Measurements from ENCODE around the gene HINFP.
"Not testable (repeated sequence)": the region's sequence is repeated elsewhere in the genome, so short reads cannot be mapped to it uniquely, and the experiment has no call there.

HINFP gene

DNA sequence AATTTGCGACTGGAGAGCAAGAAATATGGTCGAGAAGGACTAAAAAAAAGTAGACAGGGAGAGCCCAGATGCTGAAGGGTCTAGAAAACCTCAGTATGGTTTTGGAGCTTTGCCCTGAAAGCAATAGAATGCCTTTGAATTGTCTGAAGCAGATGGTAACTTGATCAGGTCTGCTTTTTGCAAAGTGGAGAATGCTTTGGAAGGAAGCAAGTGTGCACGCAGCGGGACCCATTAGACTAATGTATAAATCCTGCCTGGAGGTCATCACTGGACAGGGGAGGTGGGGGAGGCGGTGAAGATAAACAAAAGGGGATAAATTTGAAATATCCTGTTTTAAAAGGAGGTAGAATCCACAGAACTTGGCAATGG lies 757 bp upstream of the HINFP start:
- TF ChIP-seq, protein P1, sequence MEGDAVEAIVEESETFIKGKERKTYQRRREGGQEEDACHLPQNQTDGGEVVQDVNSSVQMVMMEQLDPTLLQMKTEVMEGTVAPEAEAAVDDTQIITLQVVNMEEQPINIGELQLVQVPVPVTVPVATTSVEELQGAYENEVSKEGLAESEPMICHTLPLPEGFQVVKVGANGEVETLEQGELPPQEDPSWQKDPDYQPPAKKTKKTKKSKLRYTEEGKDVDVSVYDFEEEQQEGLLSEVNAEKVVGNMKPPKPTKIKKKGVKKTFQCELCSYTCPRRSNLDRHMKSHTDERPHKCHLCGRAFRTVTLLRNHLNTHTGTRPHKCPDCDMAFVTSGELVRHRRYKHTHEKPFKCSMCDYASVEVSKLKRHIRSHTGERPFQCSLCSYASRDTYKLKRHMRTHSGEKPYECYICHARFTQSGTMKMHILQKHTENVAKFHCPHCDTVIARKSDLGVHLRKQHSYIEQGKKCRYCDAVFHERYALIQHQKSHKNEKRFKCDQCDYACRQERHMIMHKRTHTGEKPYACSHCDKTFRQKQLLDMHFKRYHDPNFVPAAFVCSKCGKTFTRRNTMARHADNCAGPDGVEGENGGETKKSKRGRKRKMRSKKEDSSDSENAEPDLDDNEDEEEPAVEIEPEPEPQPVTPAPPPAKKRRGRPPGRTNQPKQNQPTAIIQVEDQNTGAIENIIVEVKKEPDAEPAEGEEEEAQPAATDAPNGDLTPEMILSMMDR (conservative IDR thresholded peaks at IDR 0.05), result no peak
- TF ChIP-seq ZFX (IDR thresholded peaks at IDR 0.05), result no peak
- H3K27ac ChIP-seq, result peak overlapping the region; percentile 78

DNA sequence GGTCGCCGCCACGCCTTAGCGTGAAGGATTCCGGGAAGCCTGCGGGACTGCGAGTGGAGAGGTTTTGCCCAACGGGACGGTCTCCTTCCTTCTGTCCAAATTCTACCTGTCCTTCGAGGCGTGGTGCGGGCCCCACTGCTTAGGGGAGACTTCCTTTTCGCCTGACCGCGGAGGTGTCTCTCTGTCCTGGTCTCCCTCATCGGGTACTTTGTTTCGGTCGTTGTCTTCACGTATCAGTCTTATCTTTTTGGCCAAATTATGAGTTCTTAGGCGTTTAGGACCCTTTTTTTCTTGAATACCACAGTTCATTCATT lies 388 bp downstream of the HINFP start:
- no peak for TF ChIP-seq ZFX (IDR thresholded peaks at IDR 0.05)
- TF ChIP-seq, protein P1 (conservative IDR thresholded peaks at IDR 0.05), result no peak
- H3K27ac ChIP-seq, result peak overlapping the region; percentile 78

DNA sequence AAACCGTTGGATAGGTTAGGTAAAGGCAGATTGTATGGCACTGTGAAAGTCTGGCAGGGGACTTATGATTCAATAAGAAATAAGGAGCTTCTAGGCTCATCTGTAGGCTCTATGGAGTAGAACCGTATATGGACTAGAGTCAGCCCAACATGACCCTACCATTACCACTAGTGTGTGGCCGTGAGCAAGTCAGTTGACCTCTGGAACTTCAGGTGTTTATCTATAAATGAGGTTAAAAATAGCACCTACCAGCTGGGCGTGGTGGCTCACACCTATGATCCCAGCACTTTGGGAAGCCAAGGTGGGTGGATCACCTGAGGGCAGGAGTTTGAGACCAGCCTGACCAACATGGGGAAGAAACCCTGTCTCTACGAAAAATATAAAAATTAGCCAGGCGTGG lies 4.4 kb downstream of the HINFP start:
- no peak for TF ChIP-seq ZFX (IDR thresholded peaks at IDR 0.05)
- TF ChIP-seq, protein P1 (conservative IDR thresholded peaks at IDR 0.05), result no peak
- no peak overlapping the region for H3K27ac ChIP-seq

DNA sequence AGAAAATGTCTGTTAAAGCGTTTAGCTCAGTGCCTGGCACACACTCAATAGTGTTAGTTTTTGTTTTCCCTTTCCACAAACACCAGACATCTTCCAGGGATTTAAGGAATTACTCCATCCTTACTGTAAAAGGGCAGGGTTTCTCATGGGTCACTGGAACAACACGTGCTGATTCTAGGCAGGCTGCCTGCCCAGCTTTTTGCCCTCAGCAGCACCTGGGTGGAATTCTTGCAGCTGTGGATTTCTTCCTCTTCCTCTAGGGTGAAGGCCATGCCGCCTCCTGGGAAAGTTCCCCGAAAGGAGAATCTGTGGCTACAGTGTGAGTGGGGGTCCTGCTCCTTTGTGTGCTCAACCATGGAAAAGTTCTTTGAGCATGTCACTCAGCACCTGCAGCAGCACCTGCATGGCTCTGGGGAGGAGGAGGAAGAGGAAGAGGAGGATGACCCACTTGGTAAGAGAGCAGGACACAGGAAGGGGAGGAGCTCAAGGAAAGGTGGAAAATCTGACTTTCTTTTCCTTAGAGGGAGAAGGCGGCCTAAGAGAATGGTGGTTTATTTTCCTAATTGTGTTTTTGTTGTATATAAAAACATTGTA lies 5.4 kb downstream of the HINFP start:
- H3K27ac ChIP-seq, result peak overlapping the region; percentile 12; the same call in 1 of the 2 replicates
- TF ChIP-seq, protein P1 (conservative IDR thresholded peaks at IDR 0.05), result no peak

DNA sequence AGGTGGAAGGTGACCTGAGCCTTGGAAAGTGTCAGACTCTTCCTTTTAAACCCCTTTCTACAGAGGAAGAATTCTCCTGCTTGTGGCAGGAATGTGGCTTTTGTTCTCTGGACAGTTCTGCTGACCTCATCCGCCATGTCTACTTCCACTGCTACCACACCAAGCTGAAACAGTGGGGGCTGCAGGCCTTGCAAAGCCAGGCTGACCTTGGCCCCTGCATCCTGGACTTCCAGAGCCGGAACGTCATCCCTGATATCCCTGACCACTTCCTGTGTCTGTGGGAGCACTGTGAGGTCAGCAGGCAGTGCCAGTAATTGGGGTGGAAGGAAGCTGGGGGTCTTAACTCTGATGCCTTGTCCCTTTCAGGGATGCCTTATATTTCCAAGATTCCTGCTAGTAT lies 9.3 kb downstream of the HINFP start:
- TF ChIP-seq, protein P1 (conservative IDR thresholded peaks at IDR 0.05), result no peak
- TF ChIP-seq ZFX (IDR thresholded peaks at IDR 0.05), result no peak
- no peak overlapping the region for H3K27ac ChIP-seq

DNA sequence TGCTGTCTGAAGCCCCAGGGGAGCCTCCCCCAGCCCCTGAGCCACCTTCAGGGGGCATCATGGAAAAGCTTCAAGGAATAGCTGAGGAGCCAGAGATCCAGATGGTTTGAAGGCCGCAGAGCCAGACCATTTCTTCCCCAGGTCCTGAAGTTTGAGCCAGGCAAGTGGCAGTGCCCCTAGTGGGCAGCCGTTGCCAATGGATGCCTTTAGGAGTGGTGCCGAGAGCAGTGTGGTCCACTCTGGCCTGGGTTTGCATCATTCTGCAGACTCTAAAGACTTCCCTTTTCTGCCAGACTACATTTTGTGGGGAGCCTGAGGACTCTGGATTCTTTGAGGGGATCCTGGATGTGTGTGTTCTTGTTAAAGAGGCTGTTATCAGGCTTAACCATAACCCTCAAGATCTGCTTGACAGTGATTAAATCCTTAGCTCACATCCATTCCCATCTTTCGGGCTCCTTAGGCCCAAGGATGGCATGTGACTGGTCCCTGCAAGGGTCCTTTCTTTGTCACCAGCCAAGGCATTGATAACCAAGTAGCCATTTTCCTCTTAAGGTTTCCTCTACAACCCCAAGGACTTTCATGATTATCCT lies 13.1 kb downstream of the HINFP start:
- TF ChIP-seq, protein P1 (conservative IDR thresholded peaks at IDR 0.05), result peak; percentile 78
- TF ChIP-seq ZFX (IDR thresholded peaks at IDR 0.05), result no peak
- H3K27ac ChIP-seq, result no peak overlapping the region

DNA sequence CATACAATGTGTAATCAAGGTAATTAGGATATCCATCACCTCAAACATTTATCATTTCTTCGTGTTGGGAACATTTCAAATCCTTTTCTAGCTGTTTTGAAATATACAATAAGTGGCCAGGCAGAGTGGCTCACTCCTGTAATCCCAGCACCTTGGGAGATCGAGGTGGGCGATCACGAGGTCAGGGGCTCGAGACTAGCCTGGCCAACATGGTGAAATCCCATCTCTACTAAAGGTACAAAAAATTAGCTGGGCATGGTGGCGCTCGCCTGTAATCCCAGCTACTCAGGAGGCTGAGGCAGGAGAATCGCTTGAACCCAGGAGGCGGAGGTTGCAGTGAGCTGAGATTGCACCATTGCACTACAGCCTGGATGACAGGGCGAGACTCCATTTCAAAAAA lies 17.9 kb downstream of the HINFP start:
- H3K27ac ChIP-seq, result not testable (repeated sequence)

DNA sequence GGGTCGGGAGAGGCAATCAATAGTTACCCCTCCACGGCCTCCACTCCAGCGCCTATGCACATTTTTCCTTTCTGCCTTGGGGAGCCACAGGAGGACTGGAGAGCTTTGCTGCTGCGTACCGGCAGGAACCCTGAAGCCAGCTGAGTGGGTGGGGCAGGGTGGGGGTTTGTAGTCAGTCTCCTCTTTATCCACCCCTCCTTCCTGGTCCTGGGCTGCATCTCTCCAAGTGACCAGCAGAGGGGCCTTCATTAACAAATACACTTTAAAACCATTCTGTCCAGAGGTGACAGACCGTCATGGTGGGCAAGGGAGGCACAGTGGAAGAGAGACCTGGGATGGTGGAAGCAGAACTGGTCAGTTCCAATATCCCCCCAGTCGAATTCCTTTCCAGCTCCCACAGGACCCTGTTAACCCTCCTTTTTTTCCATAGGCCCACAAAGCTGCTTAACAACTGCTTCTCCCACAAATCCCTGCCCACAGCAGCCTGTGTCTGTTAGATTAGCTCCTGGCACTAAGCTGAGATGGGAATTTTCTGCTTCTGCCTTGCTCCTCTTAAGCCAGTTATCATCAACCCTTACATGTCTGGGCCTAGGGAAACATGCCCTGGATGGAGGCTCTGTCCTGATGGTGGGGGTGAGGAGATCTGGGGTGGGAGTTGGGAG lies 23.6 kb downstream of the HINFP start:
- no peak overlapping the region for H3K27ac ChIP-seq
- TF ChIP-seq ZFX (IDR thresholded peaks at IDR 0.05), result no peak
- TF ChIP-seq, protein P1 (conservative IDR thresholded peaks at IDR 0.05), result peak; percentile 77

Data from C4-2B (cell line).